GM12891 (cell line): ENCODE data around the gene TUB.

Experiments
- POLR2A ChIP-seq: IDR thresholded peaks from 2 replicates; pipeline ENCODE4 v1.6.1; 2011; ENCODE audit warnings: low read depth, low read length, control low read depth
- TAF1 ChIP-seq: IDR thresholded peaks from 2 replicates; pipeline ENCODE4 v1.6.1; 2011; ENCODE audit warnings: low read depth, low read length, control low read depth

- TF ChIP-seq TAF1 (no peak), POLR2A (no peak)
These were observed 6.7 kb downstream of the TUB start for GRCh38 chr11:8087756-8088155.
